Measurements from ENCODE around the gene TSC2. TPM values are rescaled to one million over a fixed set of nuclear protein-coding genes. Genes with fewer than 3 reads are reported as not detected.
"Not testable (repeated sequence)": the region's sequence is repeated elsewhere in the genome, so short reads cannot be mapped to it uniquely, and the experiment has no call there.

The TSC2 gene
- total RNA-seq, 1 donor from 2014 or later = 67.9 TPM

GRCh38 chr16:2112539-2113106 is 64.8 kb downstream of the TSC2 start:
- not testable (repeated sequence) for H3K4me3 ChIP-seq (ENCODE audit: low read depth, low read length); H3K36me3 ChIP-seq (ENCODE audit: control insufficient read depth, insufficient read depth, low read length); DNase-seq (ENCODE audit: low read depth); H3K27me3 ChIP-seq (ENCODE audit: control insufficient read depth, insufficient read depth, low read length)

- H3K4me3 ChIP-seq (ENCODE audit: low read depth, low read length); DNase-seq (ENCODE audit: low read depth); H3K27me3 ChIP-seq (ENCODE audit: control insufficient read depth, insufficient read depth, low read length); H3K36me3 ChIP-seq (ENCODE audit: control insufficient read depth, insufficient read depth, low read length): not testable (repeated sequence)
Measured at GRCh38 chr16:2114225-2114624, 66.4 kb downstream of the TSC2 start.

- H3K27me3 ChIP-seq (ENCODE audit: control insufficient read depth, insufficient read depth, low read length); H3K4me3 ChIP-seq (ENCODE audit: low read depth, low read length); H3K36me3 ChIP-seq (ENCODE audit: control insufficient read depth, insufficient read depth, low read length); DNase-seq (ENCODE audit: low read depth): not testable (repeated sequence)
Measured at GRCh38 chr16:2114885-2115590, 67.3 kb downstream of the TSC2 start.

GRCh38 chr16:2115591-2115973 is 67.8 kb downstream of the TSC2 start:
- no peak for DNase-seq (ENCODE audit: low read depth)
- no peak for TF ChIP-seq CTCF (IDR thresholded peaks at IDR 0.05; ENCODE audit: insufficient read depth, low read length, poor library complexity, severe bottlenecking)
- no peaks in the 10 kb centered on the region for H3K36me3 ChIP-seq (ENCODE audit: control insufficient read depth, insufficient read depth, low read length)
- H3K4me3 ChIP-seq (ENCODE audit: low read depth, low read length) = no peak overlapping the region
- no peaks in the 10 kb centered on the region for H3K27me3 ChIP-seq (ENCODE audit: control insufficient read depth, insufficient read depth, low read length)

GRCh38 chr16:2116428-2116827 is 68.6 kb downstream of the TSC2 start:
- not testable (repeated sequence) for H3K4me3 ChIP-seq (ENCODE audit: low read depth, low read length); DNase-seq (ENCODE audit: low read depth); H3K27me3 ChIP-seq (ENCODE audit: control insufficient read depth, insufficient read depth, low read length); H3K36me3 ChIP-seq (ENCODE audit: control insufficient read depth, insufficient read depth, low read length)

- not testable (repeated sequence) for H3K4me3 ChIP-seq (ENCODE audit: low read depth, low read length); DNase-seq (ENCODE audit: low read depth); H3K36me3 ChIP-seq (ENCODE audit: control insufficient read depth, insufficient read depth, low read length); H3K27me3 ChIP-seq (ENCODE audit: control insufficient read depth, insufficient read depth, low read length)
Measured at GRCh38 chr16:2117341-2117740, 69.6 kb downstream of the TSC2 start.

GRCh38 chr16:2117960-2118722 is 70.4 kb downstream of the TSC2 start:
- H3K4me3 ChIP-seq (ENCODE audit: low read depth, low read length); H3K27me3 ChIP-seq (ENCODE audit: control insufficient read depth, insufficient read depth, low read length); DNase-seq (ENCODE audit: low read depth); H3K36me3 ChIP-seq (ENCODE audit: control insufficient read depth, insufficient read depth, low read length): not testable (repeated sequence)

- TF ChIP-seq CTCF (IDR thresholded peaks at IDR 0.05; ENCODE audit: insufficient read depth, low read length, poor library complexity, severe bottlenecking) = peak; percentile 34
- DNase-seq (ENCODE audit: low read depth); H3K27me3 ChIP-seq (ENCODE audit: control insufficient read depth, insufficient read depth, low read length); H3K4me3 ChIP-seq (ENCODE audit: low read depth, low read length); H3K36me3 ChIP-seq (ENCODE audit: control insufficient read depth, insufficient read depth, low read length): not testable (repeated sequence)
Measured at GRCh38 chr16:2121325-2121724, 73.5 kb downstream of the TSC2 start.

- no peak for TF ChIP-seq CTCF (IDR thresholded peaks at IDR 0.05; ENCODE audit: insufficient read depth, low read length, poor library complexity, severe bottlenecking)
- H3K27me3 ChIP-seq (ENCODE audit: control insufficient read depth, insufficient read depth, low read length) = no peaks in the 10 kb centered on the region
- no peaks in the 10 kb centered on the region for H3K36me3 ChIP-seq (ENCODE audit: control insufficient read depth, insufficient read depth, low read length)
- no peak for DNase-seq (ENCODE audit: low read depth)
- no peak overlapping the region for H3K4me3 ChIP-seq (ENCODE audit: low read depth, low read length)
Measured at GRCh38 chr16:2121853-2122252, 74.1 kb downstream of the TSC2 start.

All from kidney epithelial cell (primary cell).